HepG2 (cell line): Measurements from ENCODE around the gene CSMD2. TPM values are rescaled to one million over a fixed set of nuclear protein-coding genes. Genes with fewer than 3 reads are reported as not detected.

Experiments
- ATAC-seq: fragments of 200-7000 bp; cut with Tn5 transposase; 3 replicates; pipeline ENCODE4 v1.9.1; 2020; ENCODE audit warnings: mild to moderate bottlenecking, moderate library complexity
- BruUV-seq: library from RNA; stranded (reverse); fragments of 400-500 nt; replicated peaks from 2 replicates; lab custom pipeline; 2021; lab: Mats Ljungman, UMichigan
- CTCF ChIA-PET: fragments of 300-600 bp; formaldehyde crosslinking; extraction: SDS; loops from one replicate; lab custom pipeline; 2021; ENCODE audit warnings: low total read pairs, inconsistent platforms, low intra/inter-chr PET ratio; lab: Yijun Ruan, JAX
- POLR2A ChIA-PET: fragments of 350-600 bp; sonication (Branson Sonifier 250); formaldehyde crosslinking; loops from one replicate; lab custom pipeline; 2020; ENCODE audit warnings: antibody characterized with exemption, inconsistent platforms; lab: Yijun Ruan, JAX
- DNase-seq: peaks from one replicate; pipeline ENCODE4 v3.0.0-alpha.2; 2015; ENCODE audit warnings: low spot score
- FAIRE-seq: peaks from 3 replicates; lab custom pipeline; 2011; peaks lifted over from hg19 to GRCh38; lab: Jason Lieb, UNC
- H2AFZ ChIP-seq: one replicate; pipeline ENCODE4 v1.6.1; 2011; ENCODE audit warnings: low read length, inconsistent platforms
- H3K27ac ChIP-seq: fragments of 300-600 bp; 3 replicates; pipeline ENCODE4 v1.8.0; 2011; ENCODE audit warnings: mixed run types, mild to moderate bottlenecking, mixed read lengths, low read length, inconsistent platforms; ENCODE audit not compliant: insufficient read depth; ENCODE audit errors: extremely low read length
- H3K27me3 ChIP-seq, 2 experiments: fragments of 200-600 bp in 1 of 2; 2 replicates in 1 of 2; 3 replicates in 1 of 2; pipeline versions ENCODE4 v1.6.0 to v1.8.0; 2011; ENCODE audit warnings: low read length in 2 of 2, mild to moderate bottlenecking in 2 of 2, moderate library complexity in 2 of 2, inconsistent platforms in 1 of 2; ENCODE audit not compliant: insufficient read depth in 2 of 2, control insufficient read depth in 1 of 2
- H3K36me3 ChIP-seq, 2 experiments: fragments of 200-600 bp in 1 of 2; replicated peaks in 1 of 2; 2 replicates in 1 of 2; 3 replicates in 1 of 2; pipeline versions ENCODE4 v1.5.1 to v1.8.0; 2011; ENCODE audit warnings: low read length in 2 of 2, inconsistent platforms in 1 of 2; ENCODE audit not compliant: insufficient read depth in 2 of 2, control insufficient read depth in 1 of 2
- H3K4me1 ChIP-seq: 2 replicates; pipeline ENCODE4 v1.5.1; 2012; ENCODE audit warnings: low read length, inconsistent platforms; ENCODE audit not compliant: insufficient read depth
- H3K4me2 ChIP-seq: 2 replicates; pipeline ENCODE4 v1.6.0; 2011; ENCODE audit warnings: low read depth, low read length, inconsistent platforms
- H3K4me3 ChIP-seq, 3 experiments: fragments of 200-600 bp in 1 of 3; sonication (generic), shearing (Covaris generic) in 1 of 3; replicated peaks in 1 of 3; 2 replicates each; pipeline ENCODE4 v1.5.1; 2011 to 2016; ENCODE audit warnings: low read length in 3 of 3, inconsistent platforms in 2 of 3, low read depth in 2 of 3, mild to moderate bottlenecking in 2 of 3, control low read depth in 1 of 3, mixed read lengths in 1 of 3; ENCODE audit not compliant: insufficient read depth in 1 of 3
- H3K79me2 ChIP-seq: one replicate; pipeline ENCODE4 v1.6.1; 2011; ENCODE audit warnings: low read length, inconsistent platforms; ENCODE audit not compliant: insufficient read depth
- H3K9ac ChIP-seq: 2 replicates; pipeline ENCODE4 v1.6.0; 2011; ENCODE audit warnings: mild to moderate bottlenecking, low read depth, low read length, inconsistent platforms; ENCODE audit not compliant: insufficient read depth
- H3K9me3 ChIP-seq: 2 replicates; pipeline ENCODE4 v1.5.1; 2012; ENCODE audit warnings: mild to moderate bottlenecking, low read length
- H4K20me1 ChIP-seq: 2 replicates; pipeline ENCODE4 v1.6.0; 2011; ENCODE audit warnings: inconsistent platforms, mild to moderate bottlenecking, low read length, moderate library complexity; ENCODE audit not compliant: insufficient read depth
- ASH2L ChIP-seq: fragments of 300-600, 200-600 bp; sonication (generic); IDR thresholded peaks from 2 replicates; pipeline ENCODE4 v1.7.0; 2017; ENCODE audit warnings: low read depth, mild to moderate bottlenecking, moderate library complexity, mixed read lengths, low read length; ENCODE audit not compliant: insufficient read length
- MTF1 ChIP-seq: sonication (generic); formaldehyde crosslinking; IDR thresholded peaks from 2 replicates; pipeline ENCODE4 v1.5.0; 2020; ENCODE audit warnings: missing genetic modification reagents
- NKX3-1 ChIP-seq: sonication (generic); formaldehyde crosslinking; IDR thresholded peaks from 2 replicates; pipeline ENCODE4 v1.5.0; 2020; ENCODE audit warnings: missing genetic modification reagents
- RORA ChIP-seq: sonication (generic); formaldehyde crosslinking; IDR thresholded peaks from 2 replicates; pipeline ENCODE4 v1.5.0; 2020; ENCODE audit warnings: mild to moderate bottlenecking, missing genetic modification reagents, moderate library complexity
- ZKSCAN5 ChIP-seq: sonication (generic); formaldehyde crosslinking; IDR thresholded peaks from 2 replicates; pipeline ENCODE4 v1.5.1; 2020; ENCODE audit warnings: mild to moderate bottlenecking, missing genetic modification reagents
- ZNF430 ChIP-seq: sonication (generic); formaldehyde crosslinking; IDR thresholded peaks from 2 replicates; pipeline ENCODE4 v1.9.0; 2021; ENCODE audit warnings: mild to moderate bottlenecking, missing genetic modification reagents
- ZNF557 ChIP-seq: sonication (generic); formaldehyde crosslinking; IDR thresholded peaks from 2 replicates; pipeline ENCODE4 v1.4.0; 2020; ENCODE audit warnings: missing genetic modification reagents
- ZNF614 ChIP-seq: IDR thresholded peaks from 2 replicates; pipeline ENCODE4 v1.6.1; 2018; ENCODE audit warnings: missing biosample characterization, missing genetic modification reagents, inconsistent platforms, borderline replicate concordance
- ZNF619 ChIP-seq: sonication (generic); formaldehyde crosslinking; IDR thresholded peaks from 2 replicates; pipeline ENCODE4 v1.4.0; 2020; ENCODE audit warnings: mild to moderate bottlenecking, missing genetic modification reagents
- WGBS: methylation state at CpG from one replicate; pipeline ENCODE4 v1.1.6; 2017; ENCODE audit warnings: low lambda C conversion rate; 5-methylcytosine and 5-hydroxymethylcytosine counted together
- in situ Hi-C: cut with HindIII; loops from 2 replicates; pipeline ENCODE4 v1.10.0; 2017; ENCODE audit warnings: low pct_unique_long_range_greater_than_20kb; ENCODE audit not compliant: extremely low pct_ligation_motif_present
- intact Hi-C: fragments of 100-400 bp; cut with micrococcal nuclease; formaldehyde crosslinking; loops from one replicate; pipeline ENCODE4 v1.10.0; 2022; ENCODE audit not compliant: unreplicated experiment
- polyA plus RNA-seq, 8 experiments: library from polyadenylated mRNA; depleted of rRNA in 3 of 8; stranded (reverse) in 7 of 8; unstranded in 1 of 8; fragments of >200 nt; fragmentation: Illumina TruSeq in 4 of 8; extraction: Trizol in 4 of 8; gene quantifications; 2 replicates each; pipeline versions ENCODE4 v1.2.1 to v1.2.3, GENCODE V29; 2011 to 2016; ENCODE audit warnings: low read depth in 4 of 8, missing spikeins in 1 of 8, mixed read lengths in 1 of 8; ENCODE audit not compliant: insufficient read depth in 1 of 8
- total RNA-seq, 5 experiments: library from RNA; depleted of rRNA; stranded (reverse); fragments of >200 nt; fragmentation: Illumina TruSeq; extraction: Trizol; gene quantifications; 2 replicates each; pipeline ENCODE4 v1.2.3, GENCODE V29; 2016; ENCODE audit warnings: low read depth in 1 of 5
- TF ChIP-seq, protein P1 (sequence below): sonication (generic); formaldehyde crosslinking; IDR thresholded peaks from 2 replicates; pipeline ENCODE4 v1.4.0; 2020; ENCODE audit warnings: missing genetic modification reagents

The CSMD2 gene
- total and polyA plus RNA-seq, 2 of the 13 experiments (the other 11 are each of a cell fraction or from before 2014, with no cell fraction given) = not detected

DNA sequence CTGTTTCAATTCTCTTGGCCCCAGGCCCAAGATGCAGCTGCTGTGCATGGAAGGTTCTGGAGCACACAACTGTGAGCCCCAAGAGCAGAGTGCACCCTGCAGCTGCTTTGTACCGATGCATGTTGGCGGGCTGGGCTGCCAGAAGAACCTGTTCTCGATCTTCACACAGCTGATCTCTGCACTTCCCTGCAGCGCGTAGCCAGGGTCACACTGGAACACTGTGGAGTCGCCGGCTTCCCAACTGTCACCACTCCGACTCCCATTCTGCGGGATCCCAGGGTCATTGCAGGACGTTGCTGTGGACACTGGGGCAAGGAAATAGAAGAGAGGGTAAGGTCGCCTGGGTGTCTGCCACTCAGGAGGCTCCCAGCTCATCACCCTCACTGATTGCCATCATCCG, 507.2 kb downstream of the CSMD2 start:
- Histone ChIP-seq H2AFZ (no peak overlapping the region), H3K79me2 (no peaks in the 10 kb centered on the region), H3K9ac (no peak overlapping the region), H4K20me1 (peaks cover 3% of the 10 kb centered on the region; the same call in 1 of the 2 replicates), H3K9me3 (no peaks in the 10 kb centered on the region), H3K4me2 (no peak overlapping the region), H3K27ac (no peak overlapping the region), H3K27me3 (peaks cover 0 to 5% of the 10 kb centered on the region in 2 experiments; a peak in 3 of 5 replicates), H3K4me1 (no peaks in the 10 kb centered on the region), H3K36me3 (no peaks in the 10 kb centered on the region), H3K4me3 (no peak overlapping the region)
- no peak for DNase-seq
- ChIA-PET POLR2A (no interaction called here), CTCF (no interaction called here)
- FAIRE-seq = no peak
- in situ Hi-C loops = no loop called here
- no peak for ATAC-seq
- WGBS = 5% methylated on average over 6 of the region's 12 CpGs
- intact Hi-C loops = no loop called here
- TF ChIP-seq ZNF614 (CRISPR knock-in tag) (no peak), ZKSCAN5 (CRISPR knock-in tag) (no peak), ZNF619 (CRISPR knock-in tag) (no peak), ZNF430 (no peak), MTF1 (no peak), RORA (CRISPR knock-in tag) (no peak), ASH2L (no peak), ZNF557 (no peak), NKX3-1 (CRISPR knock-in tag) (no peak)
- TF ChIP-seq, protein P1, sequence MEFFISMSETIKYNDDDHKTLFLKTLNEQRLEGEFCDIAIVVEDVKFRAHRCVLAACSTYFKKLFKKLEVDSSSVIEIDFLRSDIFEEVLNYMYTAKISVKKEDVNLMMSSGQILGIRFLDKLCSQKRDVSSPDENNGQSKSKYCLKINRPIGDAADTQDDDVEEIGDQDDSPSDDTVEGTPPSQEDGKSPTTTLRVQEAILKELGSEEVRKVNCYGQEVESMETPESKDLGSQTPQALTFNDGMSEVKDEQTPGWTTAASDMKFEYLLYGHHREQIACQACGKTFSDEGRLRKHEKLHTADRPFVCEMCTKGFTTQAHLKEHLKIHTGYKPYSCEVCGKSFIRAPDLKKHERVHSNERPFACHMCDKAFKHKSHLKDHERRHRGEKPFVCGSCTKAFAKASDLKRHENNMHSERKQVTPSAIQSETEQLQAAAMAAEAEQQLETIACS (CRISPR knock-in tag) = no peak
- no TSS peak for BruUV-seq
